Heart left ventricle (tissue), 13 donors: ENCODE data around the gene NPNT.

ENCODE experiments used
- CTCF ChIP-seq, 12 donors: fragments of 200-600 bp; sonication (generic) in 4 of 12; IDR thresholded peaks; one replicate each; pipeline versions ENCODE4 v1.5.0 to v1.8.0; 2018 to 2022; ENCODE audit warnings: antibody characterized with exemption in 12 of 12, mild to moderate bottlenecking in 5 of 12
- POLR2A ChIP-seq, 2 donors: fragments of 450-650 bp; IDR thresholded peaks; one replicate each; pipeline ENCODE4 v1.6.1; 2017; ENCODE audit warnings: antibody characterized with exemption in 2 of 2, mild to moderate bottlenecking in 2 of 2, moderate library complexity in 2 of 2
- donor health status: ischemic (EF 13 %, LVEDD 7.1; RV severe dilation, severe dysfunction).
- donor health status: DM: no; HTN: yes; CAD: no.
- donor health status: DM: no; HTN: no; CAD: no.
- donor health status: ischemic (EF 25% LVEDD 6.9; RV normal size, moderate dysfunction).
- donor health status: ischemic (EF 25% LVEDD 5.7; RV mildly dilated, moderate dysfunction).
- donor health status: ischemic (EF 35%, LVEDD 5.7; RV mildly dilated, moderate dysfunction).
- donor health status: nonischemic (EF 11% LVEDD 7.7; RV severe dilation, severe dysfunction).
- donor health status: DM: yes; HTN: yes; CAD: no.
- donor health status: PGD.
- donor health status: ischemic (EF 29% LVEDD 5.4; RV normal size, mild dysfunction).
- donor health status: nonischemic (EF 23%, LVEDD 6.1; RV moderate dilation, normal function).

GRCh38 chr4:105902550-105903262 is 7.4 kb downstream of the NPNT start:
- TF ChIP-seq CTCF (IDR thresholded peaks at IDR 0.05) (no peak), POLR2A (IDR thresholded peaks at IDR 0.05) (no peak)
